HG02870 (cell line): ENCODE measurements around the gene TLR8.

ENCODE experiments used
- ATAC-seq: cut with Tn5 transposase; IDR thresholded peaks from one replicate; pipeline ENCODE4 v1.9.1; 2021; ENCODE audit warnings: mild to moderate bottlenecking, moderate library complexity; ENCODE audit not compliant: unreplicated experiment

Gene TLR8

GRCh38 chrX:12965131-12965940 is 58.9 kb downstream of the TLR8 start:
- no peak for ATAC-seq

- no peak for ATAC-seq
Measured at GRCh38 chrX:12966151-12966550, 59.7 kb downstream of the TLR8 start.

DNA sequence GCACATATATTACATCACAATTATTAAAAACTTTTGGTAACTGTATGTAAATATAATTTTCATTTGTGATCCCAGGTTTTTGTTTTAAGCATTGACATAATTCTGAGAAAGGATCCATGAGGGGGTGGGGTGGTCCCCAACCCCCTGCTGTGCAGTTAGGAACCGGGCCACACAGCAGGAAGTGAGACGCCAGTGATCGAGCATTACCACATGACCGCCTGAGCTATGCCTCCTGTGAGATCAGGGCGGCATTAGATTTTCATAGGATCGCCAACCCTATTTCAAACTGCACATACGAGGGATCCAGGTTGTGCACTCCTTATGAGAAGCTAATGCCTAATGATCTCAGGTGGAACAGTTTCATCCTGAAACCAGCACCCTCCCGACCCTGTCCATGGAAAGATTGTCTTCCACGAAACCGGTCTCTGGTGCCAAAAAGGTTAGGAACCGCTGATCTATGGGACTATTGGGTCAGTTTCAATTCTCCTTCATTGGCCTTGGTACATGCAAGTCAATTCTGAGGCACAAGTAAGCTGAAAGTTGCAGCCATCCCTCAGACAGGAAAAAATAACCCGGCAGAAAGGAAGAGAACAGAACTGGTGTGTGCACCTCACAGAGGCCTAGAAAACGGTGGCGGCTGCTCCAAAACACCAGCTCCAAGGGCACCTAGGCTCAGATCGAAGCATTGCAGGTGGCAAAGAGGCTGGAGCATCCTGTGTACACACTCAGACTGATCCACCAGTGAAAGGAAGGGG is 61.5 kb downstream of the TLR8 start:
- ATAC-seq: no peak

- no peak for ATAC-seq
Measured at GRCh38 chrX:12970691-12971202, 64.3 kb downstream of the TLR8 start.

- ATAC-seq: no peak
Measured at GRCh38 chrX:12971282-12972003, 65.0 kb downstream of the TLR8 start.

DNA sequence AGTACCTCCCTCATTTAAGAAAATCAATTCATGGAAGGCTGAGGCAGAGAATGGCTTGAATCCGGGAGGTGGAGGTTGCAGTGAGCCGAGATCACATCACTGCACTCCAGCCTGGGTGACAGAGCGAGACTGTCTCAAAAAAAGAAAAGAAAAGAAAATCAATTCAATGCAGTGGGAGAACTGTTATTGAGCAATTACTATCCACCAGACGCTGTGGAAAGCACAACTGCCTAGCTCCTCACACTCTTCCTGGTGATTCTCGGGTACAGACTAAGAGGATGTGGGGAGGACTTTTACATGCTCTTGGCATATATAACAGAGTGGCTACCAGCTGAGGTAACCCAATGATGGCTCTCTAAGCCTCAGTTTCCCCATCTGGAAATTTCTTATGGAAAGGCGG is 65.8 kb downstream of the TLR8 start:
- ATAC-seq: no peak
